Lung (tissue), 12 donors: ENCODE results near the gene HRH3. TPM values are rescaled to one million over a fixed set of nuclear protein-coding genes. Genes with fewer than 3 reads are reported as not detected.

Experiments used
- ATAC-seq: fragments of 200-7000 bp; cut with Tn5 transposase; one replicate; pipeline ENCODE4 v1.9.1; 2020; ENCODE audit warnings: moderate number of reproducible peaks; ENCODE audit not compliant: insufficient read depth, low FRiP score
- DNase-seq, 3 donors: peaks; one replicate each; pipeline ENCODE4 v3.0.0-alpha.2; 2013 to 2017
- H3K27ac ChIP-seq, 2 donors: one replicate each; pipeline ENCODE4 v1.5.1; 2013; ENCODE audit warnings: mild to moderate bottlenecking in 2 of 2, moderate library complexity in 2 of 2, control low read depth in 1 of 2, inconsistent platforms in 1 of 2, low read depth in 1 of 2, low read length in 1 of 2
- H3K27me3 ChIP-seq, 3 donors: one replicate each; pipeline ENCODE4 v1.5.1; 2013; ENCODE audit warnings: low read length in 2 of 3; ENCODE audit not compliant: control insufficient read depth in 3 of 3, insufficient read depth in 3 of 3
- H3K36me3 ChIP-seq, 4 donors: one replicate each; pipeline ENCODE4 v1.5.1; 2013; ENCODE audit warnings: low read length in 4 of 4, mild to moderate bottlenecking in 1 of 4, moderate library complexity in 1 of 4; ENCODE audit not compliant: control insufficient read depth in 4 of 4, insufficient read depth in 4 of 4
- H3K4me1 ChIP-seq, 5 donors: one replicate each; pipeline ENCODE4 v1.5.1; 2013; ENCODE audit warnings: low read length in 5 of 5, mild to moderate bottlenecking in 2 of 5, moderate library complexity in 1 of 5; ENCODE audit not compliant: control insufficient read depth in 5 of 5, insufficient read depth in 5 of 5
- H3K4me3 ChIP-seq: one replicate; pipeline ENCODE4 v1.5.1; 2013; ENCODE audit warnings: mild to moderate bottlenecking, control low read depth, moderate library complexity
- H3K9ac ChIP-seq, 2 donors: one replicate each; pipeline ENCODE4 v1.5.1; 2013; ENCODE audit warnings: low read length in 2 of 2, control low read depth in 1 of 2; ENCODE audit not compliant: insufficient read depth in 1 of 2
- H3K9me3 ChIP-seq, 4 donors: one replicate each; pipeline ENCODE4 v1.5.1; 2013; ENCODE audit warnings: low read length in 3 of 4, mild to moderate bottlenecking in 1 of 4, moderate library complexity in 1 of 4; ENCODE audit not compliant: control insufficient read depth in 4 of 4, insufficient read depth in 3 of 4
- CTCF ChIP-seq: IDR thresholded peaks from 2 replicates; pipeline ENCODE4 v1.5.1; 2012; ENCODE audit warnings: mild to moderate bottlenecking; ENCODE audit errors: control extremely low read depth, extremely low read depth
- WGBS, 2 donors: extraction: QIAGEN DNeasy Blood & Tissue Kit; methylation state at CpG; one replicate each; pipeline ENCODE4 v1.1.7; 2013; 5-methylcytosine and 5-hydroxymethylcytosine counted together
- polyA plus RNA-seq, 2 donors: library from polyadenylated mRNA; stranded (reverse); fragments of 200-250 nt; gene quantifications; one replicate each; pipeline ENCODE4 v1.2.1, GENCODE V29; 2013
- total RNA-seq, 2 donors: library from RNA; depleted of rRNA in 1 of 2; stranded (reverse); fragments of >200 nt in 1 of 2; gene quantifications; one replicate each; pipeline ENCODE4 v1.2.1, GENCODE V29; 2014 to 2021
- donor health status: control.
- donor health status: control.
- donor health status: Bipolar disorder and iron deficiency.
- donor health status: healthy.
- donor health status: DM: yes; HTN: yes; CAD: no.

HRH3 gene
- total and polyA plus RNA-seq, 4 donors = not detected

- Histone ChIP-seq H3K27ac (no peak overlapping the region), H3K9ac (no peak overlapping the region), H3K27me3 (no peaks in the 10 kb centered on the region), H3K9me3 (no peaks in the 10 kb centered on the region), H3K4me3 (no peak overlapping the region), H3K36me3 (peaks cover 12 to 51% (median 28%) of the 10 kb centered on the region in 4 donors), H3K4me1 (no peaks in the 10 kb centered on the region)
- ATAC-seq = no peak
- WGBS, 2 donors = 93 to 95% methylated on average over 9 of the region's 9 CpGs
- no peak for DNase-seq
- no peak for TF ChIP-seq CTCF
These were observed 22.8 kb downstream of the HRH3 start for GRCh38 chr20:62197311-62197710.

- Histone ChIP-seq H3K9ac (no peak overlapping the region), H3K27ac (no peak overlapping the region), H3K36me3 (peaks cover 8 to 44% (median 25%) of the 10 kb centered on the region in 4 donors), H3K4me3 (no peak overlapping the region), H3K4me1 (no peaks in the 10 kb centered on the region), H3K27me3 (no peaks in the 10 kb centered on the region), H3K9me3 (no peaks in the 10 kb centered on the region)
- no peak for ATAC-seq
- no peak for DNase-seq
- TF ChIP-seq CTCF = no peak
- WGBS, 2 donors = 97% methylated on average over 10 of the region's 10 CpGs
These were observed 23.8 kb downstream of the HRH3 start for GRCh38 chr20:62196286-62196685.

GRCh38 chr20:62195736-62196135 lies 24.3 kb downstream of the HRH3 start:
- peaks cover 9 to 39% (median 22%) of the 10 kb centered on the region in 4 donors for H3K36me3 ChIP-seq
- TF ChIP-seq CTCF = no peak
- no peak overlapping the region for H3K4me3 ChIP-seq
- no peaks in the 10 kb centered on the region for H3K27me3 ChIP-seq
- H3K27ac ChIP-seq = no peak overlapping the region
- DNase-seq (no peak), ATAC-seq (no peak)
- H3K4me1 ChIP-seq = no peaks in the 10 kb centered on the region
- H3K9ac ChIP-seq = no peak overlapping the region
- WGBS, 2 donors = 97 to 98% methylated on average over 10 of the region's 10 CpGs
- no peaks in the 10 kb centered on the region for H3K9me3 ChIP-seq

GRCh38 chr20:62195075-62195405 lies 25.0 kb downstream of the HRH3 start:
- no peak for TF ChIP-seq CTCF
- Histone ChIP-seq H3K27ac (no peak overlapping the region), H3K4me3 (no peak overlapping the region), H3K27me3 (no peaks in the 10 kb centered on the region), H3K9me3 (no peaks in the 10 kb centered on the region), H3K9ac (no peak overlapping the region), H3K36me3 (peaks cover 11 to 35% (median 22%) of the 10 kb centered on the region in 4 donors), H3K4me1 (no peaks in the 10 kb centered on the region)
- WGBS, 2 donors = 84 to 88% methylated on average over 8 of the region's 8 CpGs
- ATAC-seq = no peak
- no peak for DNase-seq
